Measurements from ENCODE around the gene KCNG4.

The KCNG4 gene, protein sequence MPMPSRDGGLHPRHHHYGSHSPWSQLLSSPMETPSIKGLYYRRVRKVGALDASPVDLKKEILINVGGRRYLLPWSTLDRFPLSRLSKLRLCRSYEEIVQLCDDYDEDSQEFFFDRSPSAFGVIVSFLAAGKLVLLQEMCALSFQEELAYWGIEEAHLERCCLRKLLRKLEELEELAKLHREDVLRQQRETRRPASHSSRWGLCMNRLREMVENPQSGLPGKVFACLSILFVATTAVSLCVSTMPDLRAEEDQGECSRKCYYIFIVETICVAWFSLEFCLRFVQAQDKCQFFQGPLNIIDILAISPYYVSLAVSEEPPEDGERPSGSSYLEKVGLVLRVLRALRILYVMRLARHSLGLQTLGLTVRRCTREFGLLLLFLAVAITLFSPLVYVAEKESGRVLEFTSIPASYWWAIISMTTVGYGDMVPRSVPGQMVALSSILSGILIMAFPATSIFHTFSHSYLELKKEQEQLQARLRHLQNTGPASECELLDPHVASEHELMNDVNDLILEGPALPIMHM

DNA sequence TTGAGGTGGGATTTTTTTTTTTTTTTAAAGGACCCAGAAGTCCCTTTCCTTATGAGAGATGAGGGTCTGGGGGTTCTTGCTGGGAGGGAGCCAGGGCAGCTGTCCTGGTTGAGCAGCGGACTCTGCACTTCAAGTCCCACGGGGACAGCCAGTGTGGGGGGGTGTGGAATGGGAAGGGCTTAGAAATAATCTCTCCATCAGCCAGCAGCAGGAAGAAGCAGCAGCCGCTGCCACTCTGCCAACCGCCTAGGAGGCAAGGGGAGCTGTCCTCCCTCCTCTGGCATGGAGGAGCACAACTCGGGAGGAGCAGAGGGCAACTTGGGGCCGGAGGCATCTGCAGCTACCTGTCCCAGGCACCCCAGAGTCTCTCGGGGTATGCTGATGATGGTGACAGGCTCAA is at the start of gene KCNG4:
Gene KCNG4 (minus strand): TSS at position 104 of the 400 bp plus-strand sequence. CDS start 2,527 bp downstream, outside the sequence.
- DNase-seq (ENCODE audit: low read depth in 2 of 2, low spot score in 1 of 2): no peak

DNA sequence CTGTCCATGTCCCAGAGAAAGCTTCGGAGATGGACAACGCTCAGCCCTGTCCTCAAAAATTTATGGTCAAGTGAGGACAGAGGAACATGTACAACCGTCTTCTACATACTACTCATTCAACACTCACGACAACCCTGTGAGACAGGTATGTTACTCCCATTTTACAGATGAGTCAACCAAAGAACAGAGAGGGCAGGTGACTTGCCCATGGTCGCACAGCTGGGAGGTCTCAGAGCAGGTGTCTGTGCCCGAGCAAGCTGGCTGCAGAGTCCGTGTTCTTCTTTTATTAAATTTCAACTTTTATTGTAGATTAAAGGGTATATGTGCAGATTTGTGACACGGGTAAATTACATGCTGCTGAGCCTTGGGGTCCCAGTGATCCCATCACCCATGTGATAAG is 49.1 kb upstream of the KCNG4 start:
- no peak for DNase-seq (ENCODE audit: low read depth in 2 of 2, low spot score in 1 of 2)

DNA sequence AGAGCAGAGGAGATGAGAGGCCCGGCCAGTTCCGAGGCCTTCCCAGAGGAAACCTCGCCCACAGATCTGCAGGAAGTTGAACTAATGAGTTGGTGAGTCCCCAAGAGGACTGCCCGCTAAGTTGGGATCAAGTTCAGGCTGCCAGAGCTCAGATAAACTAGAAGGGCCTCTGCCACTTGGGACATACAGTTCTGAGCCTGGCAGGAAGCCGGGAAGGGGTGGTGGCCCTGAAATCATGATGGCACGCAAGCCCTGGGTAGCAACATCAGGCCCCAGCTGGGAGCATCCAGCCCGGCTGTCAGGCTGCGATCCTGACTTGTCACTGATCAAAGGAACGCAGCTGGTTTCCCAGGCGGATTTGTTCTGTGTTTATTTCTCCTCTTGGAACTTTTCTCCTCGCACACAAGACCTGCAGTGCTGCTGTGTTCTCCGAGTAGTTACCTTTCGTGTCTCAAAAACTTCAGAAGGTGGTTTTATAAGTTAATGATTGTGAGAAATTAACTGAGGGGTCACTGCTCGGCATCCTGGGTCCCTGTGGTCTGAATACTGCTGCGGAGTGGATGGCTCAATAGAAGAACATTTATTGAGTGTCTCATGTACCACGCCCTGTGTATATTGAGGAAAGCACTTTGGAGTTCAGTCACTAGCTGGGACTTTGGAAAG is 46.9 kb upstream of the KCNG4 start:
- no peak for DNase-seq (ENCODE audit: low read depth in 2 of 2, low spot score in 1 of 2)

DNA sequence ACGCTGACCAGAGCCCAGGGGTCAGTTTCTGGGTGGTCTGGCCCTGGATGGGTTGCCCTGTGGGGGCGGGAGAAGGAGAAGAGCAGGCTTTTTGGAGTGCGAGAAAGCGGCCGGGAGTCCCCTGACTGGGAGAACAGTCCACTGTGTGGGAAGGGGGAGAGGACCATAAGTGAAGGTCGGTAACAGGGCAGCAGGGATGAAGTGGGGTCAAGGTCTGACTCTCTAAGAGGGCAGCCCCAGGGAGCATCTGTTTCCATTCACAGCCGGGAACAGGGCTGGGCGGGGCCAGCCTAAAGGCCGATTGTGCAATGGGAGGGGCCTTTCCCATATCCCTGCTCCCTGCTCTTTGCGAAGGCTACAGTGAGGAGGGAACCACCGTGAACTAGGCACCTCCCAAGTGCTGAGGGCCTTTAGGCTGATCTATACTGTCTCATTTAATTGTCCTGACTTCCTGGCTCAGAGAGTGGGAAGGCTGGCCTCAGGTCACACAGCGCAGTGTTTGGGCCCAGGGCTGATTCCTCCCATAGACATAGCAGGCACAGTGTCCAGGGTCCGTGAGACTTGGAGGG is 44.4 kb upstream of the KCNG4 start:
- DNase-seq (ENCODE audit: low read depth in 2 of 2, low spot score in 1 of 2): no peak

DNA sequence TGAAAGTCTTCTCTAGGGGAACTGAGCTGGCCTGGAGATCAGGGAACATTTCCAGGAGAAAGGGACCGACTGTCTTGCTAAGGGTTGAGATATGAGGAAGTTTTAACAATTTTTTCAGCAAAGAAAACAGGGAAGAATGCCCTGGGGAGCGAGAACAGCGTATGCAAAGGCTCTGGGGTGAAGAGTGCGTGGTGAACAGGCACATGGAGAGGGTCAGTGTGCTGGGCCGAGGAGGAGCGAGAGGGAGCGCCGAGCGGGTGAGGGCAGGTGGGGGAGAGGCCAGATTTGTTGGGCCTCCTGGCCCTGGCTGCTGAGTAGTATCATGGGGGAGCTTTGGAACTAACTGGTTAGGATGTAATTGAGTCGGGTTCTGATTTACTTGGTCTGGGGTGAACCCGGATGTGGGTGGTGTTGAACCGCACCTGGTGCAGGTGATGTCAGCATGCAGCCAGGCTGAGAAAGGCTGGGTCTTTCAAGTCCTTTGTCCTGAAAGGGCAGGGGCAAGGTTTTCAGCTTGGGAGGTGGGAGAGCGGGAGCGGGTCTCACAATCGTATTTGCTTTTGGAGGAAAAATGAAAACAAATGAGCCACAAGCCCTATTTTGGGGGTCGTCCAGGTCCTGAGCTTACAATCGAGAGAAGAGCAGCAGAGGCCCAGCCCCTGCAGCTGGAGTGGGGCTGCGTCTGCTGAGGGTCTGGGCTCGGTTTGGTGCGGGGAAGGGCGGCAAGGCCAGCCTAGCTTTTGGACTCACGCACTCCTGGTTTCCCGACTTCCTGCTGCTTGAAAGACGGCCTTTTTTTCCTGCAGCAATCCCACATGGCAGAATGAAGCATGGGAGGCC is 43.7 kb upstream of the KCNG4 start:
- DNase-seq (ENCODE audit: low read depth in 2 of 2, low spot score in 1 of 2): no peak

DNA sequence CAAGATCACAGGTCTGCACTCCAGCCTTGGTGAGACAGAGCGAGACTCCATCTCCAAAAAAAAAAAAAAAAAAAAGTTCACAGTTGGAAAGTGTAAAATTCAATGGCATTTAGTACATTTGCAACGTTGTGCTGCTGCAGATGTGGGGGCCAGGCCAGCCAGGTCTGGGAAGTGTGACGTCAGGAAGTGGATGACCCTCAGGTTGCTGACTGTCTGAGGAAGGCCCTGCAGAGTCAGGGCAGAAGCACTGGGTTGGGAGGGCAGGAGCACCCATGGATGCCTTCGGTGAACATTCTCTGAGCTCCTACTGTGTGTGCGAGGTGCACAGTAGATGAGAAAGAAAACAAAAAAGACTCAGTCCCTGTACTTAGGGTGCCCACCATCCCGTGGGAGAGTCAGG is 42.7 kb upstream of the KCNG4 start:
- DNase-seq (ENCODE audit: low read depth in 2 of 2, low spot score in 1 of 2): no peak

DNA sequence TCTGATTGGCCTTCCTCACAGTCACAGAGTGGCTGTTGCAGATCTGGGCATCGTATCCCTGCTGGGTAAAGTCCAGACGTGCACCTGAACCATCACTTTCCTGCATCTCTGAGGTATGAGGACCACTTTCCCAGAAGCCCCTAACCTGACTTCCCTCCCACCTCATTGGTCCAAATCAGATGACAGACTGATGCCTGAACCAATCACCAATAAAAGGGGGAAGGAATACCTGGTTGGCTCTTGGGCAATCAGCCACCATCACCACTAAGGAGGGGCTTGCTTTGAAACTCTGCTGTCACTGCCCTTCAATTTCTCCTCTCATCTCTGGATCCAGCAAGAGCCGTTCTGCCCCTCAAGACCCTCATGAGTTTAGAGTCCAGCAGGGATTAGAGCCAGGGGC is 41.3 kb upstream of the KCNG4 start:
- DNase-seq (ENCODE audit: low read depth in 2 of 2, low spot score in 1 of 2): no peak

DNA sequence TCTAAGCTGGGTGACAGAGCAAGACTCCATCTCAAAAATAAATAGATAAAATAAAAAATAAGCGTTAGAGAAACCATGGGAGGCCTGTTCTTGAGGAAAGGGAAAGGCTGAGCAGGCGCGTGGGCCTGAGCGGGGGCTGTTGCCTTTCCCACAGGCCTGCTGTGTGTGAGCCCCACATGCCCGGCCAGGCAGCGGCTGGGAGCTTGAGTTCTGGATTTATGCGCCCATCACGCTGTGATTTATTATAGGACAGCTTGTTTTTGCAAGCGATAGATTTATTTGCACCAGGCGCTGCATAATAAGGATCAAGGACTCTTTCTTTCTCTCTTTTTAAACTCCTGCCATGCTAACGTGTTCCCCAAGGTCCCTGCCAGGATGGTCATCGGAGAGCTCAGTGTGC is 40.1 kb upstream of the KCNG4 start:
- DNase-seq (ENCODE audit: low read depth in 2 of 2, low spot score in 1 of 2): no peak

DNA sequence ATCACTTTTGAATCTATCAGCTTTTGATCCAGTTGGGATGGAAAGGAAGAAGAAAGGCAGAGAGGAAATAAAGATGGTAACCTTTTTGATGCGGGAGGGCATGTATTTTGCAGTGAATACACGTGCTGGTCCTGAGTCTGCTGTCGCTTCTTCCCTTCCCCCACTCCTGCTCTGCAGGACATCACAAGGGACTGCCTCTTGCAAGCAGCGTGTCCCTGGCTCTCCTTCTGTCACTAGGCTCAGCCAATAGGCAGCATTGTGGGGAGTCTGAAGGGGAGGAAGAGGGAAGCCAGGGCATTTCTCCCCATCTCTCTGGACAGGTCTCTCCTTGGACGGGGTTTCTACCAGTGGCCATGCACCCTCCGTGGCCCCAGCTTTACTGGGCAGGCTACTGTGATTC is 39.2 kb upstream of the KCNG4 start:
- DNase-seq (ENCODE audit: low read depth in 2 of 2, low spot score in 1 of 2): no peak

DNA sequence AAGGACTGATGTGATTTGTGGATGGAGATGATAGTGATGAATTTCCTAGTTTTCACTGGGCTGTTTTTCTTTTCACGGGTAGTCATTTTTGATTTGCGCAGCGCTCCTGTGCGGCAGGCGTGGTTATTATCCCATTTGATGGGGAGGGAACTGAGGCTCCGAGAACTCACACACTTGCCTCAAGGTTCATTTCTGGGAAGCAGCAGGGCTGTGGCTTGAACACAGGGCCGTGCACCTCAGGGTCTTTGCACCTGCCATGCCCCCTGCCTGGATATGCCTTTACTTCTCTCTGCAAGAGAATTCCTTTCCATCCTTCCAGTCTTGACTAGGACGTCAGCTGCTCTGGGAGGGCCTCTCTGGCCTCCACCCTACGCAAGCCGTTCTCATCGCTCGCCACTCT is 38.5 kb upstream of the KCNG4 start:
- DNase-seq (ENCODE audit: low read depth in 2 of 2, low spot score in 1 of 2): no peak

DNA sequence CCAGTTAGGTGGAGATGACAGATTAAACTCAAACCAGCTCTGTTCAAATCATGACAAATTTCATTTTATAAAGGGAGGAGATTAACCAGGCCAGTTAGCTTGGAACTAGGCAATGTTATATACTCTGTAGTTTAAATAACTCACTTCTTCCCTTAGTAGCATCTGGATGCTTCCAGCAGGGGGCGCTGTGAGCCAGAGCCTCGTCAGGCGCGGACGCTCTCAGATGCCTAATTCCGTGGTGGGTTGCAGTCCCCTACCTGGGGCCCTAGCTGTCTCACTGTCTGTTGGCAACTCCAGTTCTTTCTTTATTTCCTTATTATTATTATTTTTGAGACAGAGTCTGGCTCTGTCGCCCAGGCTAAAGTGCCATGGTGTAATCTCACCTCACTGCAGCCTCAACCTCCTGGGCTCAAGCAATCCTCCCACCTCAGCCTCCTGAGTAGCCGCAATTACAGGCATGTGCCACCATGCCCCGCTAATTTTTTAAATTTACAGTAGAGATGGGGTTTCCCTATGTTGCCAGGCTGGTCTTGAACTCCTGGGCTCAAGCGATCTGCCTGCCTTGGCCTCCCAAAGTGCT is 37.5 kb upstream of the KCNG4 start:
- DNase-seq (ENCODE audit: low read depth in 2 of 2, low spot score in 1 of 2): peak; percentile 27 to 47

DNA sequence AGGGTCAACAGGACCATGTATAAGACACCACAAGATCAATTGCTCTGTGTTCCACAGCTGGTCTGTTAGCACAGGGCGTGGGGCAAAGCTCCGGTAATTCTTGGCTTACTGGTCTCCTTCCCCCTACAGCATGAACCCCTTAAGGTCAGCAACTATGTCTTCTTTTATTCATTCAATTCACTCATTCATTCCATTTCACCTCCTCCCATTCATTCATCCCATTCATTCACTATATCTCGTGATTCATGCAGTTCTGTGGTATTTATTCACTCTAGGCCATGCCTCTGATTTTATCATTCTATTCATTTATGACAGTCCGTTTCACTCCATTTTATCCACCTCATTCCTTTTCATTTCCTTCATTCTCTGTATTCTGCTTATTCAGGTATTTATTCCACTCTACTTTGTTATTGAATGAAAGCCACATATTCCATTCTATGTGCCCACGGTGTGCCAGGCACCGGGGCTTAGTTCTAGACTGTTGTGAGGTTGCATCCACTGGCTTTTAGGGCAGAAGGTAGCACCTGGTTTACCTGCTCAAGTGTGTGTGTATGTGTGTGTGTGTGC is 35.9 kb upstream of the KCNG4 start:
- no peak for DNase-seq (ENCODE audit: low read depth in 2 of 2, low spot score in 1 of 2)

DNA sequence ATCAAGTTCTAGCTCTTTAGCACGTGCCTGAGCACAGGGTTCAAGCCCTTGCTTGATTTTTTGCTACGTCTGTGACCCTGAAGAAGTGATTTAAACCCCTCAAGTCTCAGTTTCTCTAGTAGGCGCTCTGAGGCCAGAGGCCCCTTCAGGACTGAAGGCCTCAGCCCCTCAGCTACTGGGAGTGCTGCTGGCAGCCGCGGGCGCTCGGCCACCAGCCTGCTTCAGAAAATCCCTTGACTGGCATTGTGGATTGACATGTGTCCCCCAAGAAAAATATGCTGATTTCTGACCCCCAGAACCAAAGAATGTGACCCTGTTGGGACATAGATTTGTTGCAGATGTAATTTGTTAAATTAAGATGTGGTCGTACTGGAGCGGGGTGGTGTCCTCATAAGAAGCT is 34.7 kb upstream of the KCNG4 start:
- no peak for DNase-seq (ENCODE audit: low read depth in 2 of 2, low spot score in 1 of 2)

DNA sequence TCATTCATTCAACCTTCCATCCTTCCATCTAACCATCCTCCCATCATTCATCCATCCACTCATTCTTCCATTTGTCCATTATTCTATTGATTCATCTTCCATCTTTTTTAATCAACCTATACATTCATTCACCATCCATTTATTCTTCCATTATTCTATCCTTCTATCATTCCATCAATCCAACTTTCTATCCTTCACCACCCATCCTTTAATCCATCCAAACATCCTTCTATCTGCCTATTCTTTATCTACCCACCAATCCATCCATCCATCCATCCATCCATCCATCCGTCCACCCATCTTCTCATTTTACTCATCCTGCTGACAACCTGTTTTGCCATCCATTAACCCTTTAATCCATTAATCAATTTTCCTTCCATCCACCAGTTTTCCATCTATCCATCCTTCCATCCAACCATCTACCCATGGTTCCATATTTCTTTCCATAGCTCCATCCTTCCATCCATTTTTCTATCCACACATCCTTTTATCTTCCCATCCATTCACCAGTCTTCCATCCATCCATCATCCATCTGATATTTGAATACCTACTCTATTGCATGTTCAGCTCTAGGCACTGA is 33.0 kb upstream of the KCNG4 start:
- DNase-seq (ENCODE audit: low read depth in 2 of 2, low spot score in 1 of 2): no peak

DNA sequence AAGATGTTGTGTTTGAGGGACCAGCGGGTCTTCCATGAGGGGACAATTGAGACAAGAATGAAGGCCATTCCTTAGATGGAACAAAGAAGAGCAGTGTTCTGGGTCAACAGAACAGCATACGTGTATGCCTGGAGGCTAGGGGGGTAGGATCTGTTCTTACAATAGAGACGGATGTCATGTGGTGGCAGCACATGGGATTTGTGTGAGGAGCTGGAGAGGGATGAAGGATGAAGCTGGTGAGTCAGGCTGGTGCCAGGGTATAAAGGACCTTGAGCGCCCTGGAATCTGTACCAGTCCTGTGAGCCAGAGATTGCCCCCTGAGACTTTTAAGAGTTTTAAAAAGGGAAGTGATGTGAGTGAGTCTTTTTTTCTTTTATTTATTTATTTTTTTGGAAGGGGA is 32.1 kb upstream of the KCNG4 start:
- no peak for DNase-seq (ENCODE audit: low read depth in 2 of 2, low spot score in 1 of 2)

DNA sequence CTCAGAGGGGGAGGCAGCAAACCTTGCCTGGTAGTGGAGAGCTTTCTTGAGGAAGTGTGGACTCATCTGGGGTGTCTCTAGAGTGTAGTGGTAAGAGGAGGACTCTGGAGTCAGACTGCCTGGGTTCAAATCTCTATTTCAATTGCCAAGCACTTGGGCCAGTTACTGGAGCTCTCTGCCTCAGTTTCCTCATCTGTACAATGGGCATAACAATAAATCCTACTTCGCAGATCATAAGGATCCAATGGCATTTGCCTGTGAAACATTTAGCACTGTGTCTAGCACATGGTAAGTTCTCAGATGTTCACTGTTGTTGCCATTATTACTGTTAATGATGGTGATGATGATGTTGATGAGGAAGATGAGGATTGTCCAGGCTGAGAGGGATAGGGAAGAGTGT is 31.2 kb upstream of the KCNG4 start:
- no peak for DNase-seq (ENCODE audit: low read depth in 2 of 2, low spot score in 1 of 2)

DNA sequence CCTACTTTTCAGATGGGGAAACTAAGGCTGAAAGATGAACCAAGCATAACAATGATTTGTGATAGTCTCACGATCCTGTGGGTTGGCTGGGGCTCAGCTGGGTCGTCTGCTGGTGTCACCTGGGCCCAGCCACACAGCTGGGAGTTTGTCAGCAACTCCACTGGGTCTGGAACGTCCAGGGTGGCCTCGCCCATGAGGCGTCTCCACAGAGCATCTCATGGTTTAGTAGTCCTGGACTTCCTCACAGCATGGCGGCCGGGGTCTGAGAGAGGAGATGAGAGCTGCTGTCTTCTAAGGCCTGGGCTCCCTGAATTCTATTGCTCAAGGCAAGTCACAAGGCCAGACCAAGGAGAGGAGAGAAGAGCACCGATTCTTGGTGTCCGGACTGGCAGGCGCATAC is 30.7 kb upstream of the KCNG4 start:
- no peak for DNase-seq (ENCODE audit: low read depth in 2 of 2, low spot score in 1 of 2)

DNA sequence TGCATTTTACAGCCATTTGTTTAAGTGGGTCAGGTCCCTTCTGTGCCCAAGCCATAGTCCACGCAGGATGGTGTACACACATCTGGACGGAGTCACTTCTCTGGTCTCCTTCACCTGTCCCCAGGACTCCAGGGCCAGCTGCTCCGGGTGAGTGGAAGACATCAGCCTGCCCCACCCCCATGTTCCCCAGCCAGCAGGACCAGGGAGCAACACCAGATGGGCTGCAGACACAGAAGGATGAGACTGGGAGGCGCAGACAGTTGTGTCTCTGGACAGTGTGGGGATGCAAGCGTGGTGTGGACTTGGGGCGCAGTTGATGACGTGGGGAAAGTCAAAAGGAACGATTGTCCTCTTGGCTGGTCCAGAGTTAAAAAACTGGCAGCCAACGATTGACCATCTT is 30.3 kb upstream of the KCNG4 start:
- no peak for DNase-seq (ENCODE audit: low read depth in 2 of 2, low spot score in 1 of 2)

DNA sequence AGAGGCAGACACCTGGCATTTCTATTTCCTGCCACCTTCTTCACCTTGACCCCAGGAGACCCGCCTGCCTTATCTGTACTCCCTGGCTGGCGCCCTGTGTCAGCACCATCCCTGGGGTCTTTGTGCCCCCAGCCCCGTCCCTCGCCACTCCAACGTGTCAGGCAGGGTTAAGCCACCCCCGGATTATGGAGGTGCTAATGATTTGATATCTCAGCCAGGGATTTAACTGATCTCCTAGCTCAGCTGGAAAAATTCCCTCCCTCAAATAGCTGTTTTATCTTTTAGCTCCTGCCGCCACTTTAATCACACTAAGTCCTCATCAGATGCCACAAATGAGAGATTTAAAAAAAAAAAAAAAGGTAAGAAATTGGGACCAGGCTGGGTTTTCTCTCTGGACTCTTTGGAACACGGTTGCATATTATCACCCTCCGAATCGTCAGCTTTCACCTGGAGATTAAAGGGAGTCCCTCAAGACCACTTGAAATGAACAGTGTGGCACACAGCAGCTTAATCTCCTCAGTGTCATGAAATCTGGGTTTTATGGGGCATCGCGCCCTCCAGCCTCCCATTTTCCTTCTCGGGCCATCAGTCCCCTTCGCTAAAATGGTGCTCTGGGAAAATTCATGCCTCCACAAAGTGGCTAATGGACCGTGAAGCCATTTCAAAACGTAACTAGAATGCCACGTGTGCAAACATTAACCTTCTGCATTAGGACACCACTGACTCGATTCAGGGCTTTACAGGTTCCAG is 28.7 kb upstream of the KCNG4 start:
- DNase-seq (ENCODE audit: low read depth in 2 of 2, low spot score in 1 of 2): no peak

DNA sequence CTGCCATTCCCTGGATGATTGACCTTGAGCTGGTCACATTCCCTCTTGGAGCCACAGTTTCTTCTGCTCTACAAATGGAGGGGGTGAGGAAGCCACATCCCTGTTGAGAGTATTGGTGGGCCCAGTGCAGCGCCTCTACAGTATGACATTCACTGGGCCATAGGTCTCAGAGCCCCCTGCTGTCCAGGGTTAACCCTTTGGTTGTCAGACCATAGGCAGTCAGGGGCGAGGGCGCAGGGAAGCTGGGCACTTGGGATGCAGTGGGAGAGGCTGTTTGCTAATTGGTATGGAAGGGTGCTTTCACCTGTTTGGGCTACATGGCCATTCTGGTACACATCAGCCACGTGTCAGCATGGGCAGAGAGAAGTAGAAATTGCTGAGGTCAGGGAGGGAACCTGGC is 27.6 kb upstream of the KCNG4 start:
- no peak for DNase-seq (ENCODE audit: low read depth in 2 of 2, low spot score in 1 of 2)
